GM18520 (cell line): ENCODE measurements around the gene CTXN3.

Source experiments
- ATAC-seq: cut with Tn5 transposase; IDR thresholded peaks from one replicate; pipeline ENCODE4 v1.9.1; 2021; ENCODE audit not compliant: unreplicated experiment

Gene CTXN3

GRCh38 chr5:127649018-127649439, at the start of gene CTXN3:
Gene CTXN3 (plus strand): TSS chr5:127649082. CDS start chr5:127657522, 8,440 bp downstream.
- ATAC-seq: no peak

- ATAC-seq: no peak
Observed at GRCh38 chr5:127599320-127599719, 49.6 kb upstream of the CTXN3 start.

GRCh38 chr5:127599847-127600246, 49.0 kb upstream of the CTXN3 start:
- no peak for ATAC-seq

GRCh38 chr5:127601111-127601510, 47.8 kb upstream of the CTXN3 start:
- no peak for ATAC-seq

GRCh38 chr5:127601601-127602000, 47.3 kb upstream of the CTXN3 start:
- no peak for ATAC-seq

GRCh38 chr5:127602481-127602880, 46.4 kb upstream of the CTXN3 start:
- ATAC-seq: no peak

- no peak for ATAC-seq
Observed at GRCh38 chr5:127602896-127603844, 45.7 kb upstream of the CTXN3 start.

GRCh38 chr5:127608077-127608660, 40.7 kb upstream of the CTXN3 start:
- ATAC-seq: no peak

- no peak for ATAC-seq
Observed at GRCh38 chr5:127609011-127609410, 39.9 kb upstream of the CTXN3 start.

- ATAC-seq: no peak
Observed at GRCh38 chr5:127609957-127610356, 38.9 kb upstream of the CTXN3 start.

- no peak for ATAC-seq
Observed at GRCh38 chr5:127612441-127613141, 36.3 kb upstream of the CTXN3 start.

GRCh38 chr5:127615916-127616315, 33.0 kb upstream of the CTXN3 start:
- ATAC-seq: no peak

GRCh38 chr5:127619908-127620479, 28.9 kb upstream of the CTXN3 start:
- ATAC-seq: no peak

GRCh38 chr5:127621601-127622325, 27.1 kb upstream of the CTXN3 start:
- ATAC-seq: no peak

- no peak for ATAC-seq
Observed at GRCh38 chr5:127634007-127634406, 14.9 kb upstream of the CTXN3 start.

GRCh38 chr5:127639828-127640227, 9.1 kb upstream of the CTXN3 start:
- no peak for ATAC-seq

- no peak for ATAC-seq
Observed at GRCh38 chr5:127642949-127643348, 5.9 kb upstream of the CTXN3 start.

GRCh38 chr5:127643607-127644006, 5.3 kb upstream of the CTXN3 start:
- ATAC-seq: no peak

GRCh38 chr5:127645300-127645726, 3.6 kb upstream of the CTXN3 start:
- no peak for ATAC-seq

- ATAC-seq: no peak
Observed at GRCh38 chr5:127647361-127647958, 1.4 kb upstream of the CTXN3 start.
